HUES6 (cell line): ENCODE results near the gene E2F2.

ENCODE experiments used
- H3K27ac ChIP-seq: 2 replicates; pipeline ENCODE4 v1.7.0; 2013; ENCODE audit warnings: low read depth, mild to moderate bottlenecking, low read length, inconsistent platforms
- H3K27me3 ChIP-seq: 2 replicates; pipeline ENCODE4 v1.6.1; 2013; ENCODE audit warnings: low read length; ENCODE audit not compliant: control insufficient read depth, insufficient read depth
- H3K36me3 ChIP-seq: 2 replicates; pipeline ENCODE4 v1.6.1; 2013; ENCODE audit warnings: low read length; ENCODE audit not compliant: control insufficient read depth, insufficient read depth
- H3K4me1 ChIP-seq: 2 replicates; pipeline ENCODE4 v1.6.1; 2013; ENCODE audit warnings: low read length; ENCODE audit not compliant: control insufficient read depth, insufficient read depth
- H3K4me3 ChIP-seq: 2 replicates; pipeline ENCODE4 v1.5.1; 2013; ENCODE audit warnings: low read depth, low read length
- H3K9ac ChIP-seq: one replicate; pipeline ENCODE4 v1.6.1; 2013; ENCODE audit warnings: mild to moderate bottlenecking, low read length
- H3K9me3 ChIP-seq: 2 replicates; pipeline ENCODE4 v1.6.1; 2013; ENCODE audit warnings: low read depth, low read length; ENCODE audit not compliant: control insufficient read depth, insufficient read depth

Gene E2F2

DNA sequence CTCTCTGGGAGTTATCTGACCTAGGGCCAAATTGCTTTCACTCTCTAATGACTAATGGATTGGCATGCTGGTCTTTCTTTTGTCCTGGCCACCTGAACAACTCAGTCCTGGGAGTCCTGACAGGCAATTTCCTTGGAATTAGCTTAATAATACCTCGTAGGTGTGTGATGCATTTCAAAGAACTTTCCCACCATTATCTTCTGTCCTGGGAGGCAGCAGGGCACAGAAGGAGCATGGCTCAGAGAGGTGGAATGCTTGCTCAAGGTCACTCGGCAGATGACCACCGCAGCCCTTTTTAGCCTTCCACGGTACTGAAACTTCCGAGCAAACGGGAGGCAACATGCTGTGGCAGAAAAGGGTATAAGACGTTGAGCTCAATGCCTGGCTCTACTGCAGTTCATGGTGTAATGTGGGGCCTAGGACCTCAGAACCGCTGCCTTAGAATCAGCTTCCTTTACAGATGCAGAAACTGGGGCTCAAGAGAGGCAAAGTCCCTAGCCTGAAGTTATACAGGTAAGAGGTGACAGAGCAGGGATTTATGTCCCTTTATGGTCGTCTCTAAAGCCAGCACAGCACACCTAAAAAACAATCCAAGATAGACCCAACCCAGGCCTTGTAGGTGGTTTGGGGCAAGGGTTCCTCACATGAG, 25.1 kb upstream of the E2F2 start:
- peak overlapping the region; percentile 73 for H3K4me3 ChIP-seq
- peaks cover 16% of the 10 kb centered on the region for H3K36me3 ChIP-seq
- peak overlapping the region; percentile 95; the same call in 1 of the 2 replicates for H3K27ac ChIP-seq
- peaks cover 18% of the 10 kb centered on the region; the same call in 1 of the 2 replicates for H3K27me3 ChIP-seq
- peaks cover 56% of the 10 kb centered on the region for H3K4me1 ChIP-seq
- H3K9ac ChIP-seq: peak overlapping the region; percentile 94
- no peaks in the 10 kb centered on the region for H3K9me3 ChIP-seq

DNA sequence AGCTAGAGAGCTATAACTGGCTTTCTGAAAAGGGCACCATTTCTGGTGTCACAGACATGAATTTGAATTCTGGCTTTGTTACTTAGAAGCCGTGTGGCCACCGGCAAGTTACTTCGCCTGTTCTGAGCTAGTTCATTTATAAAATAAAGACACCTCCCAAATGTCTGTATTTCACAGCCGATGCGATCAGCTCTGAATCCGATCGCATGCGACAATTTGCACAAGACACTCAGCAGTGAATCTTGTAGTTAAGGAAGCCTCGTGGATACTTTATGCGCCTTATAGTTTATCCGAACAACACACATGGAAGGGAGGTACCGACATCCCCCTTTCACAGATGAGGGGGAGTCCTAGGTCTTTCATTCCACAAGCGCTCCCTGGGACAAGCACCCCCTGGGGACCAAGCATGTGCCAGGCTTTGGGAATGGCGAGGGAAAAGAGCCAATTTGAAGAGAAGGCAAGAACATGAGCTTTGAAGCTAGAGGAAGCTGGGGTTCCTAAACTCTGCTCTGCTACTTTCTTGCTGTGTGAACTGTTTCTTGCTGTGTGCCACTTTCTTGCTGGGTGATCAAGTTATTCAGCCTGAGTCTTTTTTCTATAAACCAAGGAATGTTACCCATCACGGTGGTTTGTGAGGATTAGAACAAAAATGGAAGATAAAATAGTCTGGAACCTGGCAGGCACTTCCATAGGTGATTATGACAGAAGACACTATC, 24.4 kb upstream of the E2F2 start:
- H3K27me3 ChIP-seq: peaks cover 18% of the 10 kb centered on the region; the same call in 1 of the 2 replicates
- peaks cover 53% of the 10 kb centered on the region for H3K4me1 ChIP-seq
- H3K9ac ChIP-seq: peak overlapping the region; percentile 94
- peak overlapping the region; percentile 62 for H3K4me3 ChIP-seq
- no peaks in the 10 kb centered on the region for H3K9me3 ChIP-seq
- peaks cover 16% of the 10 kb centered on the region for H3K36me3 ChIP-seq
- peak overlapping the region; percentile 89 for H3K27ac ChIP-seq

DNA sequence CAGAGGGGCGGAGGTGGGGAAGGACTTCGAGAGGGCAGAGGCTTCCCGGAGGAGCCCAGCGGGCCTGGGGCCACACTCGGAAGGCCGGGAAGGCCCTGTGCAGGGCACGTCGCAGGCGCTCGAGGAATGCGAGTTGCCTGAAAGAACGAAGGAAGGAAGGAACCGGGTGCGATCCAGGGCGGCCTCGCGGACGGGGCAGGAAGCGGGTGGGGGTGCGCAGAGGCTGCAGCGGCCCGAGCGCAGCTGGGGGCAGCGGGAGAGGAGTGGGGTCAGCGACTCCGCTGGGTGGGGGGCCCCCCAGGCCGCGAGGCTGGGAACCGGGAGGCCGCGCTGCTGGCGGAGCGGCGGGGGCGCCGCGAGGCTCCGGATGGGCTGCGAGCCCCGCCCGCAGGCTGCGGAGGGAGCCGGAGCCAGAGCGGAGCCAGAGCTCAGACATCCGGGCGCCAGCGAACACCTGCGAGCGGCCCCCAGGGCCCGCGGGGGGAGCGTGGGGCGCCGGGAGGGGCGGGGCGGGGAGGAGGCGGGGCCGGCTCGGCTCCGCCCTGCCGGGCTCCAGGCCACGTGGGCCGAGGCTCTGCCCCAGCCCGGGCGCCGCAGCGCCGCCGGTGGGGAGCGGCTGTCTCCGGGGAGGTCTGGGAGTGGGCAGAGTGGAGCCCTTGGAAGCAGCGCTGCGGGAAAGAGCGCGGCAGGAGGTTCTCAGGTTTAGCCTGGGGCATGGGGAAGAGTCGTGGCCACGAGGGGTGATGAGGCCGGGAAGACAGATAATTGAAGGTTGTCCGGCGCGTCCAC, 23.6 kb upstream of the E2F2 start:
- Histone ChIP-seq H3K9me3 (no peaks in the 10 kb centered on the region), H3K9ac (peak overlapping the region; percentile 94), H3K27ac (peak overlapping the region; percentile 94), H3K4me1 (peaks cover 48% of the 10 kb centered on the region), H3K27me3 (peaks cover 18% of the 10 kb centered on the region; the same call in 1 of the 2 replicates), H3K36me3 (peaks cover 16% of the 10 kb centered on the region), H3K4me3 (peak overlapping the region; percentile 62)

DNA sequence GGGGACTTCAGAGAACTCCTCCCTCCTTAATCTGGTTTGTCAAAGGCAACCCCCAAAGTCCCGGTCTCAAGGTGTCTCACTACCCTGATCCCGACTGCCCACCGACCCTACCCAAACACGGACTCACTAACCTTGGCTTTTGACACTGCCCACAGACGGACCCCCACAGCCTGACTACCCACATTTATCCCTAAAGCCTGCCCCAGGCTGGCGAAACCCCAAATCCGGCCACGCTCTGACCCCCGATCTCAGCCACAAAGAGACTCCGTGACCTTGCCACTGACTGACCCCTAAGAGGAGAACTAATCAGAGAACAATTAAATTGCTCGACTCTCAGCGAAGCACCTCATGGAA, 23.1 kb upstream of the E2F2 start:
- H3K27ac ChIP-seq: peak overlapping the region; percentile 94
- H3K9ac ChIP-seq: peak overlapping the region; percentile 92
- H3K36me3 ChIP-seq: peaks cover 16% of the 10 kb centered on the region
- H3K9me3 ChIP-seq: no peaks in the 10 kb centered on the region
- H3K4me3 ChIP-seq: peak overlapping the region; percentile 49
- H3K27me3 ChIP-seq: peaks cover 18% of the 10 kb centered on the region; the same call in 1 of the 2 replicates
- H3K4me1 ChIP-seq: peaks cover 48% of the 10 kb centered on the region

DNA sequence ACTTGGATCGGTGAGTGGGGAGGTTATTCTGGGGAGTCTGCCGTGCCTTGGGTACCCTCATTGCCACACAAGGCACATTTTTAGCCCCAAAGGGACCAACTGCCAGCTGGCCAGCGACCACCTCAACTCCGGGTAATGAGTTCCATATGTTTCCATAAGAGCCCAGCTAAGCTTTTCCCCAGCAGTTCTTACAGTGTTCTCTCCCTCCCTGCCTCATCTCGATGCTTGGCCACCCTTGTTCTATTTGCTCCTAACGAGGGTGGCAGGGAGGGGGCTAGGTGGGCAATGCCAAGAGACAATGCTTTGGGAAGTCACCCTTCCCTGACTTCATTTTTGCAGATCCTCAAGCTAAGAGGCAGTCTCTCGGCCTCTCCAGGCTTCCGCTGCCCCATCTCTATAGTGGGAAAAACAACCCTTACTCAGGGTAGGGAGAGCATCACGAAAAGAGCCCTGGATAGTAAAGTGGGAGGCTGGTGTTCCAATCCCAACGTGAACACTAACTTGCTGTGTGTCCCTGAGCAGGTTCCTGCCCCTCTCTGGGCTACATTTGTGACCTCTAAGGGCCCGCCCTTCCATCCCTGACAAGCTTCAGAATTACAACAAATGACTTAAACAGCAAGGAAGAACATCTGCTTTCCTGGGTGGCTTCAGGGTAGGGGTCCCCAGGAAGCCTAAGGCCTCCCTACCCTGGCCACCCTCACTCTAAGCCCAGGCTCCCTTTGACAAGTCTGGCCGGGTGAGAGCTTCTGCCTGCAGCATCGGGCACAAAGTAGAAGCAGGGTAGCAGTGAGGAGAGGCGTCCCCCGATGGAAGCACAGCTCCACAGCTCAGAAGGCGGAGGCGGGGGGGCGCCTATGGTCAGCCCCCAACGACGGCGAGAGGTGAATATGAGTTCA, 22.4 kb upstream of the E2F2 start:
- Histone ChIP-seq H3K4me1 (peaks cover 53% of the 10 kb centered on the region), H3K9ac (peak overlapping the region; percentile 92), H3K36me3 (peaks cover 12% of the 10 kb centered on the region), H3K27me3 (peaks cover 18% of the 10 kb centered on the region; the same call in 1 of the 2 replicates), H3K27ac (peak overlapping the region; percentile 94; the same call in 1 of the 2 replicates), H3K9me3 (no peaks in the 10 kb centered on the region), H3K4me3 (peak overlapping the region; percentile 49)

DNA sequence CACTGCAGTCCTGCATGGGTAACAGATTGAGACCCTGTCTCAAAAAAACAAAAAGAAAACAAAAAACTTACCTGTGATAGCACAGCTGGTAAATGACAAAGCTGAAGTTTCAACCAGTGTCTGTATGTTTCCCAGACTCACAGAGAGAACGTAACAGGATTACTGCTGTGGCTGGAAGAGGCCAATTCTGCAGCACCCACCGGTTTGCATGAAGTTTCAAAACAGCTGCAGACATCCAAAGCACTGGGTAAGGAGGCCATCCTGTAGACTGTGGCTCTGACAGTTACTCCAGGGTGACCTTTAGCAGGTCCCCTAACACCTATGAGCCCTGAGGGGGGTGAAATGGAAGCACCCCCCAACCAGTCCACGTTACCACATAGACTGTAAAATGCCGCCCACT, 20.8 kb upstream of the E2F2 start:
- Histone ChIP-seq H3K9me3 (no peaks in the 10 kb centered on the region), H3K4me3 (no peak overlapping the region), H3K4me1 (peaks cover 46% of the 10 kb centered on the region), H3K27ac (no peak overlapping the region), H3K27me3 (peaks cover 7% of the 10 kb centered on the region; the same call in 1 of the 2 replicates), H3K36me3 (no peaks in the 10 kb centered on the region; the same call in 1 of the 2 replicates), H3K9ac (no peak overlapping the region)

DNA sequence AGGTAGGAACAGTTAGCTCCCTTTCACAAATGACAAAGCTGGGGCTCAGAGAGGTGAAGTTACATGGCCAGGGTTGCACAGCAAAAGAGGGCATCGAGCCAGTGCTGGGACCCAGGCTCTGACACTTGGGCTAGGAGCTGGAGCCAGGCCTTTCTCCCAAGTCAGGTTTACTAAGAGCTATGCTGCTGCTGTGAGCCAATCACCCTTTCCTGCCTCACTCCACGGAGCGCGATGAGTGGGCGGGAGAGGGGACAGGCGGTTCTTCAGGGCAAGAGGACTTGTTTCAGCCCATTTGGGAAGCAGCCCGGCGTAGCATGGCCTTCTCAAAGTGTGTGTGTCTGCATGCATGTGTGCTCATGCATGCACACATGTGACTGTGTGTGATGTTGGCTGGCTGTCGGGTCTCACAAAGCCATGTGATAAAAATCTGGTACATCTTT, 17.7 kb upstream of the E2F2 start:
- Histone ChIP-seq H3K27me3 (peaks cover 5% of the 10 kb centered on the region; the same call in 1 of the 2 replicates), H3K27ac (no peak overlapping the region), H3K4me1 (peaks cover 32% of the 10 kb centered on the region), H3K36me3 (no peaks in the 10 kb centered on the region), H3K9ac (no peak overlapping the region), H3K4me3 (no peak overlapping the region), H3K9me3 (no peaks in the 10 kb centered on the region)

DNA sequence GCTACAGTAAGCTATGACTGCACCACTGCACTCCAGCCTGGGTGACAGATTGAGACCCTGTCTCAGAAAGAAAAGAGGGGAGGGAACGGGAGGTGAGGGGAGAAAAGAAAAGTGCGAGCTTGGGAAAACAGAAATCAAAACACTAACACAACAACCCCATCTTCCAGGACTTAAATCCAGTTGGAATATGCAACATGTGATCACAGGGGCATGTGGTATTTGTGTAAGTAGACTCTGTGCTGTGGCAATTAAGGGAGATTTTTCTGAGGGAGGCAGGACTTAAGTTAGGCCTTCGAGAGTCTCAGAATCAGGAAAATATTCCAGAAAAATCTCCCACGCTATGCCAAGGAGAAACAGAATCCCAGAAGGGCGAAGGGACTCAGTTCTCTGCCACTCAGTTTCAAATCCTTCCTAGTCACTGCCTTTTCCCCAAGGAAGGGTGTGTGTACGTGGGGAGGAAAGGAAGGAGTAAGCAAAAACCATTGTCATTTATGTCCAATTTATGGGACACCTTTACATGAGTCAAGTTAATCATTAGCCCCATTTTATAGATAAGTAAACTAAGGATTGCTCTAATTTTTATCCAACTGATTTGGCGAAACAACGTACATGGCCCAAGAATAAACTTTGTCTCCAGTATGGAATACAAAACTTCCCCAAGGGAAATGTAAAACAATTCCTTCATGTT, 16.0 kb upstream of the E2F2 start:
- H3K27me3 ChIP-seq: no peaks in the 10 kb centered on the region
- H3K9me3 ChIP-seq: no peaks in the 10 kb centered on the region
- no peak overlapping the region for H3K4me3 ChIP-seq
- H3K9ac ChIP-seq: no peak overlapping the region
- no peaks in the 10 kb centered on the region for H3K36me3 ChIP-seq
- H3K27ac ChIP-seq: no peak overlapping the region
- peaks cover 23% of the 10 kb centered on the region for H3K4me1 ChIP-seq

DNA sequence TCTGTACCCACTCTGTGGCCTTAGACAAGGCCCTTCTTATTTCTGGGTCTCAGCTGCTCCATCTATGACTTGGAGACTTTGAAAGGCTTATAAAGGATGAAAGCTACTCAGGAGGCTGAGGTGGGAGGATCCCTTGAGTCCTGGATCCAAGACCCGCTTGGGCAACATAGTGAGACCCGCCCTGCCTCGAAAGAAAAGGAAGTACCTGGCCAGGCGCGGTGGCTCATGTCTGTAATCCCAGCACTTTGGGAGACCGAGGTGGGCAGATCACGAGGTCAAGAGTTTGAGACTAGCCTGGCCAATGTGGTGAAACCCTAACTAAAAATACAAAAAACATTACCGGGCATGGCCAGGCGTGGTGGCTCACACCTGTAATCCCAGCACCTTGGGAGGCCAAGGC, 14.8 kb upstream of the E2F2 start:
- H3K4me1 ChIP-seq: peaks cover 18% of the 10 kb centered on the region
- H3K4me3 ChIP-seq: no peak overlapping the region
- H3K27me3 ChIP-seq: no peaks in the 10 kb centered on the region
- no peaks in the 10 kb centered on the region for H3K9me3 ChIP-seq
- H3K36me3 ChIP-seq: no peaks in the 10 kb centered on the region
- no peak overlapping the region for H3K27ac ChIP-seq
- no peak overlapping the region for H3K9ac ChIP-seq
